DND-41 (cell line): ENCODE results near the gene DACH1.

Experiments
- EZH2 ChIP-seq: IDR thresholded peaks from 3 replicates; pipeline ENCODE4 v1.6.1; 2012; ENCODE audit warnings: borderline replicate concordance, low read depth, mild to moderate bottlenecking, moderate library complexity, low read length, inconsistent platforms; ENCODE audit not compliant: severe bottlenecking
- TF ChIP-seq, protein P1 (sequence below): IDR thresholded peaks from 2 replicates; pipeline ENCODE4 v1.5.1; 2012; ENCODE audit warnings: borderline replicate concordance, low read length, moderate library complexity, mild to moderate bottlenecking; ENCODE audit not compliant: poor library complexity, severe bottlenecking; ENCODE audit errors: extremely low read depth

DNA sequence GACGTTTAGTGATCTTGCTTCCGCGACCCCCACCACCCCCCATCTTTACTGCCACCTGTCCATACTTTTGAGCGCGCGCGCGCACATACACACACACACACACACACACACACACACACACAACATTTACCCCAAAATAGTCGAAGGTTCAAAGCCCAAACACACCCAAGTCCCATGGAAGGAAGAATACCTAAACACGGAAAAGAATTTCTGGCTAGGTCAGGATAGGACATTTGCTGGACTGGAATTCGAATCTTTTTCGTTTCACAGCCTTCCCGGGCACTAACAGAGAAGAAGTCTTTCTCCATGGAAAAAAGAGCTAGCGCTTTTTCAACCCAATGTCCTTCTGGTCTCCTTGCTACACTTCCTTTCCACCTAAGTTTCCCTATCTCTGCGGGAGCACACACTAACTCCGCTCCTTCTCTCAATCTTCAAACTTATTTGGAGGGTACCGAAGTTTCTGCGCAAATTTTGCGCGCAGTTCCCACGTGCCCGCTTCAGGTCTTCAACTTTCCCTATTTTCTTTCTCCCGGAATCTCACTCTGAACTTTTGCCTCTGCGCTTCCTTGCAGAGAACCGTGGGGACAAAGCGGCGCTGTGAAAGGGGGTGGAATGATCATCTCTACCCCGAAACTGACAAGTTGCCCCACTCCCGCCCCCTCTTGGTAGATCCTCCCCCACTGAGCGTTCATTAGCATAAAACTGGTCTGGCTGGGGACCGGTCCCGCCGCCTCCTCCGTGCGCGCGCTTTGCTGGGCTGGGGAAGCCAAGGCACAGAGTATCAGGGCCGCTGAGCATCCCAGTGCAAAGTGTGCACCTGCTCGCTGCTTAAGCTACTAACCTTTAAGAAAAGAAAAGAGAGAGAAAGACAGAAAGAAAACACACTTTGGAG is 2.7 kb downstream of the DACH1 start:
- TF ChIP-seq, protein P1, sequence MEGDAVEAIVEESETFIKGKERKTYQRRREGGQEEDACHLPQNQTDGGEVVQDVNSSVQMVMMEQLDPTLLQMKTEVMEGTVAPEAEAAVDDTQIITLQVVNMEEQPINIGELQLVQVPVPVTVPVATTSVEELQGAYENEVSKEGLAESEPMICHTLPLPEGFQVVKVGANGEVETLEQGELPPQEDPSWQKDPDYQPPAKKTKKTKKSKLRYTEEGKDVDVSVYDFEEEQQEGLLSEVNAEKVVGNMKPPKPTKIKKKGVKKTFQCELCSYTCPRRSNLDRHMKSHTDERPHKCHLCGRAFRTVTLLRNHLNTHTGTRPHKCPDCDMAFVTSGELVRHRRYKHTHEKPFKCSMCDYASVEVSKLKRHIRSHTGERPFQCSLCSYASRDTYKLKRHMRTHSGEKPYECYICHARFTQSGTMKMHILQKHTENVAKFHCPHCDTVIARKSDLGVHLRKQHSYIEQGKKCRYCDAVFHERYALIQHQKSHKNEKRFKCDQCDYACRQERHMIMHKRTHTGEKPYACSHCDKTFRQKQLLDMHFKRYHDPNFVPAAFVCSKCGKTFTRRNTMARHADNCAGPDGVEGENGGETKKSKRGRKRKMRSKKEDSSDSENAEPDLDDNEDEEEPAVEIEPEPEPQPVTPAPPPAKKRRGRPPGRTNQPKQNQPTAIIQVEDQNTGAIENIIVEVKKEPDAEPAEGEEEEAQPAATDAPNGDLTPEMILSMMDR, result no peak
- TF ChIP-seq EZH2, result no peak
